Measurements from ENCODE around the gene ATP5MK.
"Not testable (repeated sequence)": the region's sequence is repeated elsewhere in the genome, so short reads cannot be mapped to it uniquely, and the experiment has no call there.

The ATP5MK gene

DNA sequence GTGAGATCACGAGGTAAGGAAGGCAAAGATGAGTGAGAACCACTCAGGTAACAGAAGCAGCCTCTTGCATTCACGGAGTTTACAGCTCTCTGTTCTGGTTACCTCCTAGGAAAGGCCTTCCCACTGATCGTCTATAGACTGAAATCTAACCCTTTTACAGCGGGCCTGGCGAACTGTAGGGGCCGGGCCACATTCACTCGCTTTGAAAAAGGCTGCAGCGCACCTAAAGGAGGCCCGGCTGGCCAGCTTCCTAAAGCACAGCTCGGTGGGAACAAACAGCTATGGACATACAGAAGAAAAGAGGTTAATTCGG lies 565 bp downstream of the ATP5MK start:
- DNase-seq = no peak

DNA sequence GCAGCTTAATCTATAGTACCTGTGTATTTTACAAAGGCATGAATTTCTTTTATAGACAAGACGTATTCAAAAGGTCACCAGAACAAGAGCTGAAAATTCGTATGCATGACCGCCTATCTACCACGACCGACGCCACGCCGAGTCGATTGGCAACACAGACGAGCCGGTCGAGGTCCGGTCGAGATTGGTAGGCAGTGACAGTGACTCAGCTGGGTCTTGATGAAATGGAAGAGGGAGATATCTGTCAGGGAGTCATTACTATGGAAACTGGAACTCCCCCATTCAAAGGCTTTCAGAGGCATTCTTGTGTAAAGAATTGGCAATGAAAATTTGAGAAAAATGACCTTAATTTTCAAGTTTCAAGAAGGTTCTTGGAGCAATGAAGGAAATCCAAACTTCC lies 2.1 kb downstream of the ATP5MK start:
- no peak for DNase-seq

DNA sequence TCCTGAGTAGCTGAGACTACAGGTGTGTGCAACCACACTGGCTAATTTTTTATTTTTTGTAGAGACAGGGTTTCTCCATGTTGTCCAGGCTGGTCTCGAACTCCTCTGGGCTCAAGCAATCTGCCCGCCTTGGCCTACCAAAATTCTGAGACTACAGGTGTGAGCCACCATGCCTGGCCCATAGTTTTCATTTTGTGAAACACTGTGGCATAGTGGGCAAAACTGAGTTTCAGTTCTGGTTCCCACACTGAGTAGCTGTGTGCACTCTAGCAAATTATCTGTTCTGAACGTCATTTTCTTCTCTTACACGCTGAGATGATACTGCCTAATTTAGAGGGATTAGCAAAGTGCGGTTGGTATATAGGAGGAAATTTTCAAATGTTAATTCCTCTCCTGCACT lies 13.5 kb downstream of the ATP5MK start:
- DNase-seq = no peak

DNA sequence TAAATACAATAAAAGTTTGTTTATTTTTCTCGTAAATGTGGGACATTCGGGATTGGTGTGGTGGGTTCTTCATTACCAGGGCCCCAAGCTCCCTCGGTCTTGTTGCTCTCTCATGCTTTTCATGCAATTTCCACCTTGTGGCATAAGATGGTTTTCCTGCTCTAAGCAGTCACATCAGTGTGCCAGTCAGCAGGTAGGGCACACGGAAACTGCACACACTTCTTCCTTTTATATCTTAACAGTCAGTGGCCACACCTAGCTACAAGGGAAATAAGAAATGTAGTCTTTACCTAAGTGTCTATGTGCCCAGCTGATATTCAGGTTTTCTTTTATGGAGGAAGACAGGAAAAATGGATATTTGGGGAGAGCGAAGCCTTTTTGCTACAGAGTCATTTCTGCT lies 22.0 kb downstream of the ATP5MK start:
- DNase-seq = peak in 1 of 6 experiments; percentile 4

DNA sequence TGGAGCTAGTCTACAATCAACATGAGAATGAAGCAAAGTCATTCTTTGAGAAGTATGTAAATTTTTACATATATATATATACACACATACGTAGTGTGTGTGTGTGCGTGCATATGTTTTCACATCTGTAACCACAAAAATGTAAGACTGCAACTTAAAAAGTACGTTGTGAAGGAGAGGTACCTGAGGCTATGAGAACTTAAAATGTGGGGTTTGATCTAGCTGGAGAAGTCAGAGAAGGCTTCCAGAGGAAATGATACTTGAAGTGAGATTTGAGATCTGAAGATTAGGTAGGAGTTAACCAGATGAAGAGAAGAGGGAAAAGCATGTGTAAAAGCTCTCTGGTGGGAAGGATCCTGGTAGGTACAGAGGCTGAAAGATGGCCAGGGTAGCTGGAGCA lies 22.7 kb downstream of the ATP5MK start:
- DNase-seq = peak in 1 of 6 experiments; percentile 6

GRCh38 chr10:103367782-103368518 lies 28.3 kb downstream of the ATP5MK start, which contains the start of gene TAF5:
Gene TAF5, plus strand, starts transcription at chr10:103367976. Its CDS starts 14 bp downstream, at chr10:103367990.
- peak; percentile 75 to 92 (median 88) for DNase-seq

- DNase-seq = no peak
These were observed 28.9 kb downstream of the ATP5MK start for GRCh38 chr10:103367379-103367781.

- DNase-seq = not testable (repeated sequence)
These were observed 35.5 kb downstream of the ATP5MK start for GRCh38 chr10:103360791-103361190.

GRCh38 chr10:103359493-103359892 lies 36.8 kb downstream of the ATP5MK start:
- DNase-seq = not testable (repeated sequence)

GRCh38 chr10:103355906-103356599 lies 40.2 kb downstream of the ATP5MK start:
- no peak for DNase-seq

DNA sequence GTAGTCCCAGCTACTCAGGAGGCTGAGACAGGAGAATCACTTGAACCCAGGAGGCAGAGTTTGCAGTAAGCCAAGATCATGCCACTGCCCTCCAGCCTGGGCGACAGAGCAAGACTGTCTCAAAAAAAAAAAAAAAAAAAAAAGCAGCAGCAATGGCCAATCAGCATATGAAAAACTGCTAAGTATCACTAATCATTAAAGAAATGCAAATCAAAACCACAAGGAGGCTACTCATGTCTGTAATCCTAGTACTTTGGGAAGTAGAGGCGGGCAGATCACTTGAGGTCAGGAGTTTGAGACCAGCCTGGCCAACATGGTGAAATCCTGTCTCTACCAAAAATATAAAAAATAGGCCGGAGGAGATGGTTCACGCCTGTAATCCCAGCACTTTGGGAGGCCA lies 41.7 kb downstream of the ATP5MK start:
- not testable (repeated sequence) for DNase-seq

DNA sequence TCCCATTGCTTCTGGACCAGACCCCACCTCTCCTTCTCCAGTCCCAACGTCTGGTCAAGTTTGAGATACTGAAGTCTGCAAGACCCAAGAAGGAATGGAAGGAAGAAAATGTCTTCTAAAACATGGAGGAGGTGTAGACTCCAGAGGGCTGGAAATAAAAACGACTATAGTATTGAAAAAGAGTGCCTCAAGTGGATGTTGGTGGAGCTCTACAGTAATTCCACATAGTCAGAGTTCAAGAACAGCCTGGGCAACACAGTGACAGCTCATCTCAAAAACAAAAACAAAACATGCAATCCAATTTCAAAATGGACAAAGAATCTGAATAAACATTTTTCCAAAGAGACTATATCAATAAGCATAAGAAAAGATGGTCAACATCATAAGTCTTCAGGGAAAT lies 43.0 kb downstream of the ATP5MK start:
- DNase-seq = no peak

DNA sequence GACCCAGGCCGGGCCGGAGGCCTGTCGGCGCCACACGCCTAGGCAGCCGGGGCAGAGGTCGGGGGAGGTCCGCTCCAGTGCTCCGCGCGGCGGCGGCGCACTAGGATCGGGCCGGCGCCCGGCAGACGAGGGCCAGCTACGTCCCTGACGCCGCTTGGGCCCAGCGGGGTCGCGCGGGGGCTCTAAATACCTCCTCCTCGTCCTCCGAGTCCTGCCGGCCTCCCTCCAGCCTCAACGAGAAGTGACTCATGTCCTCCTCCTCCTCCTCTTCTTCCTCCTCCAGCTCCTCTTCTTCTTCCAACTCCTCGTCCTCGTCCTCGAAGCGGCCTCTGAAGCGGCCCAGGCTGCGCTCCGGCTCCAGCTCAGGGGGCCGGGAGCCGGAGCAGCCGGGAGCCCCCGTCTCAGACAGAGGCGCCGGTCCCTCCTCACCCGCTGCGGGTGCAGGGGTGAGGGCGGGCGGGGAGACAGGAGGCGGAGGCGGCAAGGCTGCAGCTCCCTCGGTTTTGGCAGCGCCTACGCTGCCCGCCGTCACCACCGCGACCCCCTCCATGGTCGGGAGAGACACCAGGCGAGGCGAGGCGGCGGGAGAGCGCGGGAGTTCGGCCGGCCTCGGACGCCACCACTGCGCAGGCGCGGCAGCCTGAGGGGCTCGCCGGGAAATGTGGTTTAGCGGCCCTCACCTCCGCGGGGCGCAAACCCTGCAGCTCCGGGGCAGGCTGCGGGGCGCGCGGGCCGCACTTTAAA lies 45.6 kb downstream of the ATP5MK start, which contains the start of gene PCGF6:
PCGF6 (minus strand) TSS at position 624 of the 744 bp plus-strand sequence; CDS start at position 550, 74 bp downstream.
- DNase-seq = peak; percentile 38 to 85 (median 62)

DNA sequence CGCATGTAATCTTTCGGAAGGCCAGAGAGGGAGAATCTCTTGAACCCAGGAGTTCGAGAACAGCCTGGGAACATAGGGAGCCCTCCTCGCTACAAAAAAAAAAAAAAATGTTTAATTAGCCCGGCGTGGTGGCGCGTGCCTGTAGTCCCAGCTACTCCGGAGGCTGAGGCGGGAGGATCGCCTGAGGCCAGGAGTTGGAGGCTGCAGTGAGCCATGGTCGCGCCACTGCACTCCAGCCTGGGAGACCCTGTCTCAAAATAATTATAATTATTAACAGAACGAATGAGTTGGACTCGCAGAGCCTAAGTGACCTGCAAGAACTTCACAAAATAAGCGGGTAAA lies 46.1 kb downstream of the ATP5MK start:
- no peak for DNase-seq

Measured in stimulated activated naive CD4-positive, alpha-beta T cell (primary cell).